ENCODE measurements around the gene P2RX6.
"Not testable (repeated sequence)": the region's sequence is repeated elsewhere in the genome, so short reads cannot be mapped to it uniquely, and the experiment has no call there.

The P2RX6 gene

DNA sequence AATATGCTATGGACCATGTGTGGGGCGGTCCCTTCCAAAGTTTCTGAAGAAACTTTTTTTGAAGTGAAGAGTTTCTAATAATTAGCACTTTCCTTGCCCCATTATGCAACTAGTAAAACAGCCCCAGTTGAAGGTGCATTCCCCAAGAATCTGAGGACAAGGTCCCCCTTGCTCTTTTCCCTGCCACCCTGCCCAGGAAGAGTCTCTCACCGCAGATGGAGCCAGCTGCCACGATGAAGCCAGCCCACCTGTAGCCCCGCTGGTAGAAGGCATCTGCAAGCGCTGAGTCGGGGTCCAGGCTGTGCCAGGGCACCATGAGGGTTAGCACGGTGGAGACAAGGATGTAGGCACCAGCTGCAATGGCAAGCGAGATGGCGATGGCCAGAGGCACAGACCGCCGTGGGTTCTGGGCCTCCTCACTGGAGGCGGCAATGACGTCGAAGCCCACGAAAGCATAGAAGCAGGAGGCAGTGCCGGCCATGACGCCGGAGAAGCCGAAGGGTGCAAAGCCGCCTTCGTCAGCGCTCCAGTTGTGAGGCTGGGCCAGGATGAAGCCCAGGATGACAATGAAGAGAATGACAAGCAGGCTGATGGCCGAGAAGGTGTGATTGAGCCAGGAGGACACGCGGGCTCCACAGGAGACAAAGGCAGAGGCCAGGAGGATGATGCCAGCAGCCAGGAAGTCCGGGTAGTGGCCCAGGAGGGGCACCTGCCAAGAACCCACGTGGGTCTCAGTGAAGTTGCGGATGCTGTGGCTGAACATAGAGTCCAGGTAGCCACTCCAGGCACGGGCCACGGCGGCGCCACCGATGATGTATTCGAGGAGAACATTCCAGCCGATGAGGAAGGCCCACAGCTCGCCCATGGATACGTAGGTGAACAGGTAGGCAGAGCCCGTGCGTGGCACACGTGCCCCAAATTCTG lies 15.9 kb downstream of the P2RX6 start:
- DNase-seq (ENCODE audit: low spot score) (no peak), FAIRE-seq (no peak)

GRCh38 chr22:21031545-21032036 lies 16.6 kb downstream of the P2RX6 start:
- peak; percentile 77 for FAIRE-seq
- DNase-seq (ENCODE audit: low spot score) = no peak

GRCh38 chr22:21032037-21032867 lies 17.3 kb downstream of the P2RX6 start, which contains the start of gene SLC7A4:
TSS of gene SLC7A4 (minus strand) at chr22:21032561. CDS start at chr22:21031812, 749 bp downstream.
- FAIRE-seq (no peak), DNase-seq (ENCODE audit: low spot score) (no peak)

DNA sequence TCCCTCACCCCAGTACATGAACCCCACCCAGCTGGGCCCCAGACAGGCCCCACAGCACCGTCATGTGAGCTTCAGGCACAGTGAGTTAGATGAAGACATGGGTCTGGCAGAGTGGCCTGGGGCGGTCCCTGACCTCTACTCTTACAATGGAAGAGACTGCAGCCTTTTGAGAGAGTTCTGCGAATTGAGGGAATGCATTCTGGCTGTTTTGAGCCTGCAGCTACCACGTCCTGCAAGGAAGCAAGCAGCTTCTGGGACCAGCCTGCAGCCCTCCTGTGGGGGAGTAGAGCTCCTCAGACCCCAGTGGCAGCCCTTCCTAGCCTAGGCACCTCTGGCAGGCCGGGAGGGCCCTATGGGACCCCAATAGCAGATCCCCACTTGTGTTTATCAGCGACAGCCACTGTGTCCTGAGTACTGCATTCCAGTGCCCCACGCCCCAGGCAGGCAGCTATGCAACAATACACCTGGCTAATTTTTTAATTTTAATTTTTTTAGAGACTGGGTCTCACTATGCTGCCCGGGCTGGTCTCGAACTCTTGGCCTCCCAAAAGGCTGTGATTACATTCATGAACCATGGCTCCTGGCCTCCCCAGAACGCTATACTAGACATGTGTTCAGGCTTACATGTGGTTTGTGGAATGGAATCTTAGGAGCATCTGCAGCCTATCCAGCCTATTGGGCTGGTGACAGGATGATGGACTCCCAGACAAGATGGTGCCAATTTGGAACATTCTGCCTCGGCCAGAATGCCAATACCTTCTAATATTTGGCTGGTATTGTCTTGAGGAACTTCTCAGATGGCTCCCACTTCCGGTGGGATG lies 18.1 kb downstream of the P2RX6 start:
- no peak for FAIRE-seq
- no peak for DNase-seq (ENCODE audit: low spot score)

DNA sequence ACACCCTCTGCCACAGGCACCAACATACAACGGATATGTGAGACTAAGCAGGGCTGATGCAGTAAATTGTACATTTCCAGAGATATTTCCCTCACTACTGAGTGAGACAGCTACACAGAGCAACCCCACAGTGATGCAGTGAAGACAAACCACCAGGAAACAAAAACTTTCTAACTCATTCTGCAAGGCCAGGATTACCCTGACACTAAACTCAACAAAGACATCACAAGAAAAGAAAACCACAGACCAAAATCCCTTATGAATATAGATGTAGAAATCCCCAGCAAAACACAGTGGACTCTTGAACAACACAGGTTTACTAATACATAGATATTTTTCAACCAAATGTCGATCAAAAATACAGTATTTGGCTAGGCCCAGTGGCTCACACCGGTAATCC lies 18.9 kb downstream of the P2RX6 start:
- no peak for DNase-seq (ENCODE audit: low spot score)

GRCh38 chr22:21034989-21035388 lies 20.0 kb downstream of the P2RX6 start:
- FAIRE-seq (no peak), DNase-seq (ENCODE audit: low spot score) (no peak)

More for the DNA sequence above, 18.9 kb downstream of the P2RX6 start:
- no peak for FAIRE-seq

DNA sequence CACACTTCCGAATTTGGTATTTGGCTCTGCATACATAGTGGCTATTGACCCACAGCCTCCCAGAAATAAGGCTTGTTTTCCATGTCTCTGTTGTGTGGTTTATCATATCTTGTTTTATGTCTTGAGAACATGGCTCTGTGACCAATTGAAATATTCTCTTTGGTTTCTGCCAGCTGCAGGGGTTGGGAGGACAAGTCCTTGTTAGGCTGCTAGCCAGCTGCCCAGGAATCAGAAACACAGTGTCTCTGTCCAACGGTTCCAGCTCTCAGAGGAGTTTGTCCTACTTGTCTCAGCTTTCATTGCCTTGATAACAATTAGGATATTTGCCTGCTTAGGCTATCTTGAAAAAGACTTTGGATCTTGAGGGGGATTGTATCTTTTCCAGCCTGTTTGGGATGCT lies 23.4 kb downstream of the P2RX6 start:
- DNase-seq (ENCODE audit: low spot score) (no peak), FAIRE-seq (no peak)

DNA sequence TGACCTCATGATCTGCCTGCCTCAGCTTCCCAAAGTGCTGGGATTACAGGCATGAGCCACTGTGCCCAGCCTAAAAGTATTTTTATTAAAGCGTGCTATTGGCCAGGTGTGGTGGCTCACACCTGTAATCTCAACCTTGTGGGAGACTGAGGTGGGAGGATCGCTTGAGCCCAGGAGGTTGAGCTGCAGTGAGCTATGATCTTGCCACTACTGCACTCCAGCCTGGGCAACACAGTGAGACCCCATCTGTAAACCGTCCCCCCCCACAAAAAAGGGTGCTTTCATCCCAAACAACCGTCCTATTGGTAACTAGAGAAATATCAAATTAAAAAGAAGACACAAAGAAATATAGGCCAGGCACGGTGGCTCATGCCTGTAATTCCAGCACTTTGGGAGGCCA lies 24.2 kb downstream of the P2RX6 start:
- DNase-seq (ENCODE audit: low spot score) = not testable (repeated sequence)
- peak; percentile 79 for FAIRE-seq

DNA sequence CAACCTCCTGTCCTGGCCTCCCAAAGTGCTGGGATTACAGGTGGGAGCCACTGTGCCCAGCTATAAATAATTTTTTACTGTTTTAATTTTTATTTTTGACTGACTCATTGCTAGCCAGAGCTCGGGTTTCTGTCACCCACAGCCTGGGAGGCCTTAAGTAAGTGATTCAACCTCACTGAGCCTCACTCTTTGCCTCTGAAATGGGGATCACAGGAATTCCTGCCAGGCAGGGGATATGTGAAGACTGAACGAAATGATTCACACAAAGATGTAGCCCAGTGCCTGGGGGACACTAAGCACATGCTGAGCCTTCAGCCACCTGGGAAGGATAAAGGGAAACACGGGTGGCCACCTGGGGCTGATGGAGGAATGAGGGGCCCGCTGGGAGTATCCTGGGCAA lies 27.0 kb downstream of the P2RX6 start:
- DNase-seq (ENCODE audit: low spot score) (no peak), FAIRE-seq (peak; percentile 96)

- peak; percentile 78 for FAIRE-seq
- DNase-seq (ENCODE audit: low spot score) = no peak
Observed at GRCh38 chr22:21042978-21043859, 28.3 kb downstream of the P2RX6 start.

DNA sequence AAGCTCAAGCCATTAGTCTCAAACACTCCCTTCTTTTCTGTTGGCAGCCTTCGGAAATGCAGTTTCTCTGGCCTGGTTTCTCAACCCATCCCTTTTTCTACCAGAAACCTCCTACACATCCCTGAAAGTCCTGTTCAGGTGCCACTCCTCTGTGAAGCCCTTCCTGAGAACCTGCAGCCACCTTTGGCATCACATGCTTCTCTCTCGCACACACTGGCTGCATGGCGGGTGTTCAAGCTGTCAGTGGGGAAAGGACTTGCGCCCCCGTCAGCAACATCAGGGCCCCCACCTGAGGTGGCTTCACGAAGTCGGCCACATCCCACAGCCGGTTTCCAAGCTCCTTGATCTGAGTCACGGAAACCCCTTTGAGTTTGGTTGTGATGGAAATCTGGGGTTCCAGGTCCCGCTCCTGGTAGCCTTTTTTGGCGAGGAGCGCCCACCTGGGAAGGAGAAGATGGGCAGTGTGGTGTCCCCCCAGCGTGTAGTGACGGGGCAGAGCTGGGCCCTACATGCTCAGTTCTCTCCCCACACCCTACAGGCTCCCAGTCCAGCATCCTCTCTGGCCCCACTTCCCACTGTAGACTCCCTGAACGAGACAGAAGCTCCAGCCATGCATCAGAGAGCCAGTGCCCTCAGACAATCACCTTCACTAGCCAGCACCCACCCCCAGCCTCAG lies 29.0 kb downstream of the P2RX6 start:
- peak; percentile 93 for FAIRE-seq
- no peak for DNase-seq (ENCODE audit: low spot score)

- DNase-seq (ENCODE audit: low spot score) = peak; percentile 52
- no peak for FAIRE-seq
Observed at GRCh38 chr22:21044931-21045584, 30.1 kb downstream of the P2RX6 start.

DNA sequence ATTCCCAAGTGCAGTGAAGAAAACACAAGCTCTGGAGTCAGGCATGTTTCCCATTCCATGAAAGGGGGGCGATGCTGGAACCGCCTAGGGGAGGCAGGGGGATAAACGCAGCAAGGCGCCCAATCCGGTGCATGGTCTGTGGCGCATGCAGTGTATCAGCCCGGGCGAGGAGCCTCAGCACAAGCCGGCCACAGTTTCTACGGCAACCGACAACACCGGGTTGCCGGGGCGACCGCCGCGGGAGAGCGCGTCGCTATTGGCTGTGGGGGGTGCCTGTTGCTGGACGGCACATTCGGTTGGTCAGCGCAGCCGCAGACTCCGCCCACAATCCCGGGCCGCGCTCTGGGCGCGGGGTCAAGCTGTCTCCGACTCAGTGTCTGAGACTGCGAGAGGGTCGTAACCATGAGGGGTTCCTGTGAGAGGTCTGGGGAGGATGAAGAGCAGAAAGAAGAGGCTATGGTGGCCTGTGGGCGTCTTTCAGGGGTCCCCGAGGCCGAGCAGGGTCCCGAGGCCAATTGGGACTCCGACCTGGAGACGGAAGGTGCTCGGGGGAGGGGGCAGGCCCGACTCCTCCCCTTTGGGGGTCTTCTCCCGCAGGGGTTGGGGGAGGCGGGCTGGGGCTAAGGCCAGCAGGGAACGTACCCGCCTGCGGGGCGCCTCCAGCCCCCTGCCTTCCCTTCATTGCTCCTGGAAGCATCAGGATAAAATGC lies 30.8 kb downstream of the P2RX6 start, which contains the start of gene LRRC74B:
TSS of gene LRRC74B (plus strand) at position 362 of the 710 bp plus-strand sequence. CDS start at position 403, 41 bp downstream.
- peak; percentile 100 for FAIRE-seq
- peak; percentile 99 for DNase-seq (ENCODE audit: low spot score)

GRCh38 chr22:21047035-21047661 lies 32.2 kb downstream of the P2RX6 start:
- no peak for DNase-seq (ENCODE audit: low spot score)
- FAIRE-seq = peak; percentile 83

DNA sequence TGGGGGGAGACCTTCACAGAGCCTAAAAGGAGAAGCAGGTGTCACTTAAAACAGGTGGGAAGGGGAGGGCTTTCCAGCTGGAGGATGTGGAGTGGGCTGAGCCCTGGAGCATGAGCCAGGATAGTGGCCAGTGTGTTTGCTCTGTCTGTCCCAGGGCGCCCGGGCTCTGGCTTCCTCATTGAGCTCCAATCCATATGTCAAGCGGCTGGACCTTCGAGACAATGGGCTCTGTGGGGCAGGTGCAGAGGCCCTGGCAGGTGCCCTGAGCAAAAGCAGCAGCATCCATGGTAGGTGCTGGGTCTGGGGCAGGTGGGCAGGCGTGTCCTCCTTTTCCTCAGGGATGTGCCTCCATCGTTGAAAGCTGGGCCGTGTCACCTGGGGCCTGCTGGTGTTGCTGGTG lies 32.8 kb downstream of the P2RX6 start:
- no peak for DNase-seq (ENCODE audit: low spot score)
- FAIRE-seq = no peak

GRCh38 chr22:21048448-21048847 lies 33.5 kb downstream of the P2RX6 start:
- FAIRE-seq = peak; percentile 58
- DNase-seq (ENCODE audit: low spot score) = not testable (repeated sequence)

GRCh38 chr22:21048965-21049364 lies 34.0 kb downstream of the P2RX6 start:
- DNase-seq (ENCODE audit: low spot score) = not testable (repeated sequence)
- peak; percentile 97 for FAIRE-seq
